K562 (cell line): ENCODE data around the gene PUSL1. TPM values are rescaled to one million over a fixed set of nuclear protein-coding genes. Genes with fewer than 3 reads are reported as not detected.

Experiments
- ADNP ChIP-seq: fragments of 200-800 bp; sonication (Bioruptor generic); IDR thresholded peaks from 2 replicates; pipeline ENCODE4 v1.6.1; 2016; ENCODE audit warnings: missing genetic modification characterization, missing compliant biosample characterization
- AFF4 ChIP-seq: sonication (generic); formaldehyde crosslinking; IDR thresholded peaks from 2 replicates; pipeline ENCODE4 v1.8.0; 2023; ENCODE audit warnings: mild to moderate bottlenecking, missing genetic modification reagents
- CGGBP1 ChIP-seq: fragments of 250-450 bp; sonication (Bioruptor Pico); IDR thresholded peaks from 2 replicates; pipeline ENCODE4 v1.9.0; 2021; ENCODE audit warnings: mild to moderate bottlenecking
- CTBP1 ChIP-seq: fragments of 450-650 bp; IDR thresholded peaks from 2 replicates; pipeline ENCODE4 v1.6.1; 2016; ENCODE audit warnings: borderline replicate concordance
- E2F6 ChIP-seq, 2 experiments: IDR thresholded peaks; 2 replicates each; pipeline ENCODE4 v1.6.1; 2011; ENCODE audit warnings: borderline replicate concordance in 1 of 2, control low read depth in 1 of 2, low read depth in 1 of 2, low read length in 1 of 2, mild to moderate bottlenecking in 1 of 2, mixed read lengths in 1 of 2, moderate library complexity in 1 of 2; ENCODE audit not compliant: insufficient read depth in 1 of 2, insufficient read length in 1 of 2, poor library complexity in 1 of 2, severe bottlenecking in 1 of 2; ENCODE audit errors: extremely low read depth in 1 of 2
- HMBOX1 ChIP-seq: sonication (generic); IDR thresholded peaks from 2 replicates; pipeline ENCODE4 v1.6.1; 2016
- HNRNPLL ChIP-seq: fragments of 200-400 bp; formaldehyde crosslinking; IDR thresholded peaks from 2 replicates; pipeline ENCODE4 v1.6.1; 2017; ENCODE audit warnings: low read length, low read depth, mild to moderate bottlenecking; ENCODE audit not compliant: poor library complexity, severe bottlenecking
- HSF4 ChIP-seq: fragments of 250-450 bp; sonication (Bioruptor Pico); IDR thresholded peaks from 2 replicates; pipeline ENCODE4 v2.1.2; 2022; ENCODE audit warnings: mild to moderate bottlenecking, moderate library complexity, borderline replicate concordance
- KDM5B ChIP-seq: fragments of 200-600 bp; sonication (generic); IDR thresholded peaks from 2 replicates; pipeline ENCODE4 v1.6.1; 2012; ENCODE audit warnings: low read depth, mild to moderate bottlenecking, moderate library complexity, low read length, control low read depth, inconsistent platforms; ENCODE audit not compliant: insufficient replicate concordance
- MAX ChIP-seq: sonication (generic); formaldehyde crosslinking; IDR thresholded peaks from 2 replicates; pipeline ENCODE4 v1.9.0; 2022; ENCODE audit warnings: mild to moderate bottlenecking, missing genetic modification reagents
- MEIS2 ChIP-seq: fragments of 450-650 bp; IDR thresholded peaks from 2 replicates; pipeline ENCODE4 v1.6.1; 2014; ENCODE audit warnings: mild to moderate bottlenecking; ENCODE audit not compliant: partially characterized antibody
- NCOA1 ChIP-seq: fragments of 450-650 bp; IDR thresholded peaks from 2 replicates; pipeline ENCODE4 v1.6.1; 2016; ENCODE audit warnings: low read depth
- SMAD2 ChIP-seq: fragments of 150-350 bp; IDR thresholded peaks from 2 replicates; pipeline ENCODE4 v1.6.1; 2014; ENCODE audit warnings: low read depth, mild to moderate bottlenecking, low read length
- XRCC5 ChIP-seq: fragments of 200-400 bp; formaldehyde crosslinking; IDR thresholded peaks from 2 replicates; pipeline ENCODE4 v1.6.1; 2017; ENCODE audit warnings: low read depth, mild to moderate bottlenecking, low read length
- ZBTB43 ChIP-seq: sonication (generic); formaldehyde crosslinking; IDR thresholded peaks from 2 replicates; pipeline ENCODE4 v1.8.0; 2023; ENCODE audit warnings: mild to moderate bottlenecking, missing genetic modification reagents
- polyA plus RNA-seq, 8 experiments: library from polyadenylated mRNA; depleted of rRNA in 4 of 8; stranded (reverse) in 5 of 8; unstranded in 3 of 8; fragments of >200 nt; fragmentation: Nextera tagmentation in 2 of 8; fragmentation: Illumina TruSeq in 1 of 8; extraction: Ambion mirVana in 2 of 8; extraction: Trizol in 1 of 8; gene quantifications; 2 replicates each; pipeline versions ENCODE4 v1.2.1 to v1.2.3, GENCODE V29; 2011 to 2014; ENCODE audit warnings: inconsistent platforms in 1 of 8, missing spikeins in 1 of 8
- total RNA-seq, 7 experiments: library from RNA; depleted of rRNA in 6 of 7; stranded (reverse); fragments of >200 nt in 6 of 7; fragmentation: Illumina TruSeq in 2 of 7; extraction: Trizol in 2 of 7; gene quantifications; 2 replicates each; pipeline versions ENCODE4 v1.2.1 to v1.2.3, GENCODE V29; 2011 to 2021; ENCODE audit warnings: low replicate concordance in 1 of 7

Gene PUSL1
- total and polyA plus RNA-seq, 9 of the 15 experiments (the other 6 are each of a cell fraction or from before 2014, with no cell fraction given) = 0.62 to 86.9 (median 13.6) TPM

GRCh38 chr1:1307923-1308755 lies at the start of gene PUSL1, which contains the start of gene ACAP3 (continued):
- peak; percentile 74; the same call in 1 of the 2 replicates for TF ChIP-seq CGGBP1 (CRISPR knock-in tag)
- no peak for TF ChIP-seq HSF4 (CRISPR knock-in tag)
- no peak for TF ChIP-seq SMAD2
- TF ChIP-seq AFF4 = no peak; the same call in none of the 2 replicates
- peak; percentile 68 for TF ChIP-seq MEIS2
- peak; percentile 18 to 81 for TF ChIP-seq E2F6 (IDR thresholded peaks at IDR 0.05; ENCODE audit: borderline replicate concordance in 1 of 2, extremely low read depth in 1 of 2, insufficient read depth in 1 of 2, insufficient read length in 1 of 2, low read depth in 1 of 2, low read length in 1 of 2, poor library complexity in 1 of 2, severe bottlenecking in 1 of 2)
- TF ChIP-seq NCOA1 = no peak
- no peak for TF ChIP-seq HMBOX1
- TF ChIP-seq KDM5B = peak; percentile 58
- TF ChIP-seq ADNP (tag) = no peak
- peak; percentile 100 for TF ChIP-seq CTBP1
- peak; percentile 85 for TF ChIP-seq MAX (CRISPR knock-in tag)
- TF ChIP-seq HNRNPLL = peak; percentile 62
- TF ChIP-seq ZBTB43 (CRISPR knock-in tag) = peak; percentile 28; the same call in 1 of the 2 replicates
- peak; percentile 77; the same call in 1 of the 2 replicates for TF ChIP-seq XRCC5
- TF ChIP-seq, all 486 proteins: peak for 144
